Adrenal gland (tissue), 5 donors: ENCODE data around the gene SRMS.

Experiments used
- POLR2A ChIP-seq, 2 donors: fragments of 450-650 bp; IDR thresholded peaks; one replicate each; pipeline ENCODE4 v1.6.1; 2017; ENCODE audit warnings: antibody characterized with exemption in 2 of 2, mild to moderate bottlenecking in 2 of 2, moderate library complexity in 1 of 2
- TF ChIP-seq, protein P1 (sequence below), 6 experiments: fragments of 450-650 bp in 4 of 6; fragments of 200-600 bp in 2 of 6; sonication (generic) in 1 of 6; IDR thresholded peaks; 1 replicate in 5 of 6; 2 replicates in 1 of 6; pipeline versions ENCODE4 v1.5.1 to v1.8.0; 2016 to 2021; ENCODE audit warnings: antibody characterized with exemption in 6 of 6, mild to moderate bottlenecking in 2 of 6, moderate library complexity in 1 of 6
- donor health status: DM: no; HTN: no; CAD: no.

DNA sequence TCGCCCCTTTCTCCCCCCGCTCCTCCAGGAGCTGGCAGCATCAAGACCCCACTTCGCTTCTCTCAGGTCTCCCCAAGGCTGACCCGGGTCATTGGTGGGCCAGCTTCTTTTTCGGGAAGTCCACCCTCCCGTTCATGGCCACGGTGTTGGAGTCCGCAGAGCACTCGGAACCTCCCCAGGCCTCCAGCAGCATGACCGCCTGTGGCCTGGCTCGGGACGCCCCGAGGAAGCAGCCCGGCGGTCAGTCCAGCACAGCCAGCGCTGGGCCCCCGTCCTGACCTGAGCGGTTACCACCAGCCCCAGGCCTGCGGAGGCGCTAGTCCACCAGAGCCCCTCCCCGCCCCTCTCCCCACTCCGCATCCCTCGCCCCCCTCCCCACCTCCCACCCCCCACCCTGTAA lies 25.9 kb downstream of the SRMS start:
- TF ChIP-seq, protein P1, sequence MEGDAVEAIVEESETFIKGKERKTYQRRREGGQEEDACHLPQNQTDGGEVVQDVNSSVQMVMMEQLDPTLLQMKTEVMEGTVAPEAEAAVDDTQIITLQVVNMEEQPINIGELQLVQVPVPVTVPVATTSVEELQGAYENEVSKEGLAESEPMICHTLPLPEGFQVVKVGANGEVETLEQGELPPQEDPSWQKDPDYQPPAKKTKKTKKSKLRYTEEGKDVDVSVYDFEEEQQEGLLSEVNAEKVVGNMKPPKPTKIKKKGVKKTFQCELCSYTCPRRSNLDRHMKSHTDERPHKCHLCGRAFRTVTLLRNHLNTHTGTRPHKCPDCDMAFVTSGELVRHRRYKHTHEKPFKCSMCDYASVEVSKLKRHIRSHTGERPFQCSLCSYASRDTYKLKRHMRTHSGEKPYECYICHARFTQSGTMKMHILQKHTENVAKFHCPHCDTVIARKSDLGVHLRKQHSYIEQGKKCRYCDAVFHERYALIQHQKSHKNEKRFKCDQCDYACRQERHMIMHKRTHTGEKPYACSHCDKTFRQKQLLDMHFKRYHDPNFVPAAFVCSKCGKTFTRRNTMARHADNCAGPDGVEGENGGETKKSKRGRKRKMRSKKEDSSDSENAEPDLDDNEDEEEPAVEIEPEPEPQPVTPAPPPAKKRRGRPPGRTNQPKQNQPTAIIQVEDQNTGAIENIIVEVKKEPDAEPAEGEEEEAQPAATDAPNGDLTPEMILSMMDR (IDR thresholded peaks at IDR 0.05), result no peak
- TF ChIP-seq POLR2A (IDR thresholded peaks at IDR 0.05), result no peak
